Mucosa of stomach (tissue), 1 donor: ENCODE data around the gene CST11.
"Not testable (repeated sequence)": the region's sequence is repeated elsewhere in the genome, so short reads cannot be mapped to it uniquely, and the experiment has no call there.

Experiments used
- H3K27me3 ChIP-seq: one replicate; pipeline ENCODE4 v1.7.0; 2013; ENCODE audit warnings: mild to moderate bottlenecking, low read length; ENCODE audit not compliant: control insufficient read depth, insufficient read depth
- H3K36me3 ChIP-seq: one replicate; pipeline ENCODE4 v1.7.0; 2013; ENCODE audit warnings: low read length; ENCODE audit not compliant: control insufficient read depth, insufficient read depth
- H3K4me1 ChIP-seq: one replicate; pipeline ENCODE4 v1.7.0; 2013; ENCODE audit warnings: mild to moderate bottlenecking, low read length; ENCODE audit not compliant: control insufficient read depth, insufficient read depth
- H3K4me3 ChIP-seq: one replicate; pipeline ENCODE4 v1.7.0; 2013; ENCODE audit warnings: low read length
- H3K9ac ChIP-seq: one replicate; pipeline ENCODE4 v1.7.0; 2013; ENCODE audit warnings: mild to moderate bottlenecking, low read length, moderate library complexity
- H3K9me3 ChIP-seq: one replicate; pipeline ENCODE4 v1.7.0; 2013; ENCODE audit warnings: mild to moderate bottlenecking, low read length, moderate library complexity; ENCODE audit not compliant: control insufficient read depth
- donor health status: Pancreatic carcinoma.

Gene CST11

GRCh38 chr20:23476015-23476754 lies 23.5 kb upstream of the CST11 start:
- no peaks in the 10 kb centered on the region for H3K36me3 ChIP-seq
- H3K27me3 ChIP-seq, result no peaks in the 10 kb centered on the region
- no peaks in the 10 kb centered on the region for H3K9me3 ChIP-seq
- H3K9ac ChIP-seq, result no peak overlapping the region
- no peaks in the 10 kb centered on the region for H3K4me1 ChIP-seq
- no peak overlapping the region for H3K4me3 ChIP-seq

DNA sequence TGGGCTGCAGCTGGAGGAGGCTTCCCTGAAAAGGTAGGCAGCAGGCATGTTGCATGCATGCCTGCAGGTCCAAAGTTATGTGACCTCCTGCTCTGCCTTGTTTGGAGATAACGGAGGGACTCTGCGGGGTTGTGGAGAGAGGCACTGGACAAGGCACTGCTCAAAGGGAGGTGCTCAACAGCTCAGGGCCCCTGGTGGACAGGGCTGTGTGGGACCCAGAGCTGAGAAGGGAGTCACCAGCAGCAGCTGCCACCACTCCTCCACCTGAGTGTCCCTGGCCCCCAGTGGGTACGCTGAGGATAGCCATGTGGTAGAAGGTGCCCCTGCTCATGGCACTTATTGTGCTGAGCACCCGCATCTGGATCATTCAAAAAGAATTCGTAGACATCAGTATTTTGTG lies 22.7 kb upstream of the CST11 start:
- no peaks in the 10 kb centered on the region for H3K9me3 ChIP-seq
- no peaks in the 10 kb centered on the region for H3K36me3 ChIP-seq
- H3K9ac ChIP-seq, result no peak overlapping the region
- H3K27me3 ChIP-seq, result no peaks in the 10 kb centered on the region
- H3K4me1 ChIP-seq, result no peaks in the 10 kb centered on the region
- H3K4me3 ChIP-seq, result no peak overlapping the region

DNA sequence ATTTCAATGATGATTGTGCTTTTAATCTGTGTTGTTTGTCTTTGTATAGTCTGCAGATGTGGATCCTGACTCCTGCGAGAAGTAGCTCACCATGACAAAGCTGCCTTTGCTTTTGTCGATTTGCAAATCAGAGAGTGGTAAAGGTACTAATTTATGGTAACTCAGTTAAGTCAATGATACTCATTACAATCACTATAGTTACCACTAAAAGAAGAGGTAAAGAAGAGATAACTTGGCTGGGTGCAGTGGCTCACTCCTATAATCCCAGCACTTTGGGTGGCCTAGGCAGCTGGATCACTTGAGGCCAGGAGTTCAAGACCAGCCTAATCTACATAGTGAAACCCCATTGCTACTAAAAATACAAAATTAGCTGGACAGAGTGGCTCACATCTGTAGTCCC lies 20.6 kb upstream of the CST11 start:
- H3K4me1 ChIP-seq, H3K9me3 ChIP-seq, H3K36me3 ChIP-seq, H3K9ac ChIP-seq, H3K4me3 ChIP-seq, H3K27me3 ChIP-seq: not testable (repeated sequence)

GRCh38 chr20:23472306-23472705 lies 19.6 kb upstream of the CST11 start:
- not testable (repeated sequence) for H3K27me3 ChIP-seq, H3K9me3 ChIP-seq, H3K4me1 ChIP-seq, H3K36me3 ChIP-seq, H3K4me3 ChIP-seq, H3K9ac ChIP-seq

GRCh38 chr20:23466961-23467360 lies 14.3 kb upstream of the CST11 start:
- H3K4me3 ChIP-seq, H3K4me1 ChIP-seq, H3K9me3 ChIP-seq, H3K9ac ChIP-seq, H3K36me3 ChIP-seq, H3K27me3 ChIP-seq: not testable (repeated sequence)

DNA sequence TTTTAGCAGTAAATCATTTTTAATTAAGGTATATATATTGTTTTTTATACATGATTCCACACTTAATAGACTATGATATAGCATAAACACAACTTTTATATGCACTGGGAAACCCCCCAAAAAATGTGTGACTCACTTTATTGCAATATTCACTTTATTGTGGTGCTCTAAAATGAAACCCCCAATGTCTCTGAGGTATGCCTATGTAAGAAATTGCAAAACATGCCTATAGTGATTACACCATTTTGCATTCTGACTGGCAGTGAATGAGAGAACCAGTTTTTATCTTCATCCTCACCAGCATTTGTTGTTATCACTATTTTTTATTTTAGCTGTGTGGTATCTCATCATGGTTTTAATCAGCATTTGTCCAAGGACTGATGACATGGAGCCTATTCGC lies 8.5 kb upstream of the CST11 start:
- no peaks in the 10 kb centered on the region for H3K27me3 ChIP-seq
- H3K36me3 ChIP-seq, result no peaks in the 10 kb centered on the region
- H3K9me3 ChIP-seq, result no peaks in the 10 kb centered on the region
- no peak overlapping the region for H3K4me3 ChIP-seq
- no peak overlapping the region for H3K9ac ChIP-seq
- H3K4me1 ChIP-seq, result no peaks in the 10 kb centered on the region

DNA sequence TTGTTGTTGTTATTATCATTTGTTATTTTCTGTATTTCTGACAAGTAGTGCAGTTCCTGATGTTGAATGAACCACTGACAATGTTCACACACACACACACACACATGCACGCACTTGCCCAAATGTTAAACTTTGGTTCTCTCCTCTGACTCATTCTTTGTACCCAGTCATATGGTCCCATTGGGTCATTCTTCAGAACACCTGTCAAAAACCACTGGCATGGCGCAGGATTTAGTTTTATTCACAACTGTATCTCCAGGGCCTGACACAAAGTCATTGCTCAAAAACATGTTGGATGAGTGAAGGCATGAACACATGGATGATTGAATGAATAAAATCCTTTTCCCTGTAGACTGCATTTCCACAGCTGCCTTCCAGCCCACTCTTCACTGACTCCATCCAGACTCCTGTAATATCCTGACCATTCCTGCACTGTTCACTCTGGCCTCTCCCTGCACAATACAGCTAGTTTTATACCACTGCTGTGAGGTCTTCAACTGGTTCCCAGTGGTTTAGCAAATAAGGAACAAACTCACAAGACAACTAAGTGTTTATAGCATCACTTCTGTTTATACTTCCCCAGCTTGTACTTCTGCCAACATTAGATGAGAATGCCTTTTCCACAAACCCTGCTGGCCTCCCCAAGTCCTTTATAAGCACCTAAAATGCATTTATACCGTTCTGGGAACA lies 6.9 kb upstream of the CST11 start:
- H3K27me3 ChIP-seq, result no peaks in the 10 kb centered on the region
- no peaks in the 10 kb centered on the region for H3K36me3 ChIP-seq
- H3K9me3 ChIP-seq, result no peaks in the 10 kb centered on the region
- no peak overlapping the region for H3K9ac ChIP-seq
- no peak overlapping the region for H3K4me3 ChIP-seq
- no peaks in the 10 kb centered on the region for H3K4me1 ChIP-seq

GRCh38 chr20:23456873-23457272 lies 4.2 kb upstream of the CST11 start:
- Histone ChIP-seq H3K9me3 (no peaks in the 10 kb centered on the region), H3K36me3 (no peaks in the 10 kb centered on the region), H3K4me1 (no peaks in the 10 kb centered on the region), H3K4me3 (no peak overlapping the region), H3K9ac (no peak overlapping the region), H3K27me3 (no peaks in the 10 kb centered on the region)

DNA sequence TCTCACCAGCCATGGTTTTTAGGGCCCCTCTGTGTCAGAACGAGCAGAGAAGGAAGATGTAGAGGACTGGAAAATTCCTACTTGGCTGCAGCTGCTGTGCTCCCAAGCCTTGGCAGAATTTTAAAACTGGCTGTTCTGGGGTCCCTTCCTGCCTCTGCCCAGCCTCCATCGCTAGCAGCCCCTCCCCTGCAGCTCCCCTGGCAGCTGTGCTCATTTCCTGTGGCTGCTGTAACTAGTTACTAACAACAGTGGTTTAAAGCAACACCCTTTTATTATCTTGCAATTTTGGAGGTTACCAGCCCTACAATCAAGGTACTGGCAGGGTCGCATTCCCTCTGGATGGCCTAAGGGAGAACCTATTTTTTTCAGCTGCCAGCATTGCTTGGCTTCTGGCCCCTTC lies 3.7 kb upstream of the CST11 start:
- Histone ChIP-seq H3K4me1 (no peaks in the 10 kb centered on the region), H3K27me3 (no peaks in the 10 kb centered on the region), H3K9ac (no peak overlapping the region), H3K9me3 (no peaks in the 10 kb centered on the region), H3K36me3 (no peaks in the 10 kb centered on the region), H3K4me3 (no peak overlapping the region)

DNA sequence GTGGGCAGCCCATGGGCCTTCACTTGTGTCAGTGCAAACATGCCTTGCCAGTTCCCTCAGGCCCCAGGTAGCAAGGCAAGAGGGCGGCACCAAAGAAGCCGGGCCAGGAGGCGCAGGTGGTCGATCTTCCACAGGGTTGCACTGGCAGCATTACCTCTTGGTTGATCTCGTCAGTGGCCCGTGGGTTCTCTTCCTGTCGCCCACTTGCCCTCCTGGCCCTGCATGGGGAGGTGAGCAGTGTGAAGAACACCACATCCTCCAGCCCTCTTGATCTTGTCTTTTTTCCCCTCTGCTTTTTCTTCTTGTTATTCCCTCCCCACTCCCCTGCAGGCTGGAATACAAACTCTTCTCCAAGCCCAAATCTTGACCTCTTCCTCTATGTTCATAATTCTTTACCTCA lies 3.0 kb upstream of the CST11 start:
- Histone ChIP-seq H3K9me3 (no peaks in the 10 kb centered on the region), H3K9ac (no peak overlapping the region), H3K27me3 (no peaks in the 10 kb centered on the region), H3K36me3 (no peaks in the 10 kb centered on the region), H3K4me3 (no peak overlapping the region), H3K4me1 (no peaks in the 10 kb centered on the region)

- Histone ChIP-seq H3K9me3 (no peaks in the 10 kb centered on the region), H3K27me3 (no peaks in the 10 kb centered on the region), H3K36me3 (no peaks in the 10 kb centered on the region), H3K4me1 (no peaks in the 10 kb centered on the region), H3K4me3 (no peak overlapping the region), H3K9ac (no peak overlapping the region)
These were observed 2.1 kb upstream of the CST11 start for GRCh38 chr20:23454816-23455215.

DNA sequence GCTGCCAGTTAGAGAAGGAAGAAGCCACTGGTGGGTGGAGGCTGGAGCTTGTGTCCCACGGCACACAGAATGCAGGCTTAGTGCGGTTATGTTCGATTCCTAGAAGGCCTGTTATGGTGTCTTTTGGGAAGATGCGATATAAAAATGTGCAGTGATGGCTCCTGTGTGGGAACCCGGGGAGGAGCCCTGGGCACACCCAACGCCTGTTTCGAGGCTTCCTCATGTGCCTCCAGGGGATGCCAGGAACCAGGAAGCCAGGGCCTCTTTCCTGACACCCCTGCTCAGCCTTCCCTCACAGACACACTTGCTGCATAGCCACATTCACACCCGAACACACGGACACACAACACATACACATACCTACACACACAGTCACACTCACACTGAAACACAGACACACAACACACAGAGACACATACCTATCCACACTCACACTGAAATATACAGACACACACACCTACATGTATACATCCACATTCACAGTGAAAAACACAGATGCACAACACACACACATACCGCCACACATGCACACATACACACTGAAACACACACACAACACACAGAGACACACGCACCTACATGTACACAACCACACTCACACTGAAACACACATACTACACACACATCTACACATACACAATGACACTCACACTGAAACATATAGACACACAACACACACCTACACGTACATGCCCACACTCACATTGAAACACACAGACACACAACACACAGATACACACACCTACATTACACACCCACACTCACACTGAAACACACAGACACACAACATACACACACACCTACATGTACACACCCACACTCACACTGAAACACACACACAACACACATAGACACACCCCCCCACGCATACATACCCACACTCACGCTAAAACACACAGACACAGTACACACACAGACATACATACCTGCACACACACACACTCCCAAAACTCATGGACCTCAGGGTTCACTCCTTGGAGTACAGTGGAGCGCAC lies 1.2 kb upstream of the CST11 start:
- Histone ChIP-seq H3K27me3 (no peaks in the 10 kb centered on the region), H3K4me1 (no peaks in the 10 kb centered on the region), H3K9me3 (no peaks in the 10 kb centered on the region)

More for the DNA sequence above, 1.2 kb upstream of the CST11 start:
- H3K9ac ChIP-seq, result no peak overlapping the region
- no peaks in the 10 kb centered on the region for H3K36me3 ChIP-seq
- no peak overlapping the region for H3K4me3 ChIP-seq
